Heart left ventricle (tissue), 13 donors: ENCODE results near the gene DNALI1.

Experiments
- POLR2A ChIP-seq, 2 donors: fragments of 450-650 bp; IDR thresholded peaks; one replicate each; pipeline ENCODE4 v1.6.1; 2017; ENCODE audit warnings: antibody characterized with exemption in 2 of 2, mild to moderate bottlenecking in 2 of 2, moderate library complexity in 2 of 2
- TF ChIP-seq, protein P1 (sequence below), 12 donors: fragments of 200-600 bp; sonication (generic) in 4 of 12; IDR thresholded peaks; one replicate each; pipeline versions ENCODE4 v1.5.0 to v1.8.0; 2018 to 2022; ENCODE audit warnings: antibody characterized with exemption in 12 of 12, mild to moderate bottlenecking in 5 of 12
- donor health status: ischemic (EF 13 %, LVEDD 7.1; RV severe dilation, severe dysfunction).
- donor health status: DM: no; HTN: yes; CAD: no.
- donor health status: DM: no; HTN: no; CAD: no.
- donor health status: ischemic (EF 25% LVEDD 6.9; RV normal size, moderate dysfunction).
- donor health status: ischemic (EF 25% LVEDD 5.7; RV mildly dilated, moderate dysfunction).
- donor health status: ischemic (EF 35%, LVEDD 5.7; RV mildly dilated, moderate dysfunction).
- donor health status: nonischemic (EF 11% LVEDD 7.7; RV severe dilation, severe dysfunction).
- donor health status: DM: yes; HTN: yes; CAD: no.
- donor health status: PGD.
- donor health status: ischemic (EF 29% LVEDD 5.4; RV normal size, mild dysfunction).
- donor health status: nonischemic (EF 23%, LVEDD 6.1; RV moderate dilation, normal function).

DNA sequence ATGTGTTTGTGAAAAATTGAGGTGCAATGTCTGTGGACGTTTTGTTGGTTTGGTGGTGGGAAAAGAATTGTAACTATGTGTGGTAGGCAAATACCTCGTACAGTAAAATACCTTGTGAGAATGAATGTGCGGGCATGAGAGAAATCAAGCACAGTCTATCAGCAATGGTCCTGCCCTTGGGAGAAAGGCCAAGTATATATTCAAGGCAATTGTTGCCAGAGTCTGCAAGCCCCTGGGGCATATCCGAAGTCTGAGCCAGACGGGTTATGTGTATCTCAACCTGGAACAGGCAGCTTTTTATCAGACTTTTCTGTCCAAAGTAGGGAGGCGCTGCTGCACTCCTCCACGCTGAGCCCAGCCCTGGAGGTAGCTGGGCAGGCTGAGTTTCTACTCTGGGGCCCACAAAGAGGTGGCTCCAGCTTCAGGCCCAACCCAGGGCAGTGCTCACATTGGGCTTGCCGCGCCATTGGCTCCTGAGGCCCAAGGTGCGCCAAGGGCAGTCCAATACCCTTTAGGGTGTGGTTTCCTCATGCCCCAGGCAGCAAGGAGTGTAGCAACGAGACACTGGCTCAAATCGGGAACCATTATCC, 48.4 kb downstream of the DNALI1 start:
- TF ChIP-seq, protein P1, sequence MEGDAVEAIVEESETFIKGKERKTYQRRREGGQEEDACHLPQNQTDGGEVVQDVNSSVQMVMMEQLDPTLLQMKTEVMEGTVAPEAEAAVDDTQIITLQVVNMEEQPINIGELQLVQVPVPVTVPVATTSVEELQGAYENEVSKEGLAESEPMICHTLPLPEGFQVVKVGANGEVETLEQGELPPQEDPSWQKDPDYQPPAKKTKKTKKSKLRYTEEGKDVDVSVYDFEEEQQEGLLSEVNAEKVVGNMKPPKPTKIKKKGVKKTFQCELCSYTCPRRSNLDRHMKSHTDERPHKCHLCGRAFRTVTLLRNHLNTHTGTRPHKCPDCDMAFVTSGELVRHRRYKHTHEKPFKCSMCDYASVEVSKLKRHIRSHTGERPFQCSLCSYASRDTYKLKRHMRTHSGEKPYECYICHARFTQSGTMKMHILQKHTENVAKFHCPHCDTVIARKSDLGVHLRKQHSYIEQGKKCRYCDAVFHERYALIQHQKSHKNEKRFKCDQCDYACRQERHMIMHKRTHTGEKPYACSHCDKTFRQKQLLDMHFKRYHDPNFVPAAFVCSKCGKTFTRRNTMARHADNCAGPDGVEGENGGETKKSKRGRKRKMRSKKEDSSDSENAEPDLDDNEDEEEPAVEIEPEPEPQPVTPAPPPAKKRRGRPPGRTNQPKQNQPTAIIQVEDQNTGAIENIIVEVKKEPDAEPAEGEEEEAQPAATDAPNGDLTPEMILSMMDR (IDR thresholded peaks at IDR 0.05): no peak
- TF ChIP-seq POLR2A (IDR thresholded peaks at IDR 0.05): no peak
